ENCODE data around the gene TNXB.
"Not testable (repeated sequence)": the region's sequence is repeated elsewhere in the genome, so short reads cannot be mapped to it uniquely, and the experiment has no call there.

The TNXB gene

GRCh38 chr6:32147401-32148132 lies 38.4 kb upstream of the TNXB start:
- DNase-seq (ENCODE audit: low read depth): no peak
- no peak overlapping the region for H3K4me3 ChIP-seq (replicated peaks; ENCODE audit: low read depth, low read length)
- no peak for TF ChIP-seq CTCF (IDR thresholded peaks at IDR 0.05; ENCODE audit: low read length, missing control alignments)

GRCh38 chr6:32146687-32147086 lies 37.5 kb upstream of the TNXB start:
- no peak for DNase-seq (ENCODE audit: low read depth)
- no peak overlapping the region for H3K4me3 ChIP-seq (replicated peaks; ENCODE audit: low read depth, low read length)
- TF ChIP-seq CTCF (IDR thresholded peaks at IDR 0.05; ENCODE audit: low read length, missing control alignments): no peak

DNA sequence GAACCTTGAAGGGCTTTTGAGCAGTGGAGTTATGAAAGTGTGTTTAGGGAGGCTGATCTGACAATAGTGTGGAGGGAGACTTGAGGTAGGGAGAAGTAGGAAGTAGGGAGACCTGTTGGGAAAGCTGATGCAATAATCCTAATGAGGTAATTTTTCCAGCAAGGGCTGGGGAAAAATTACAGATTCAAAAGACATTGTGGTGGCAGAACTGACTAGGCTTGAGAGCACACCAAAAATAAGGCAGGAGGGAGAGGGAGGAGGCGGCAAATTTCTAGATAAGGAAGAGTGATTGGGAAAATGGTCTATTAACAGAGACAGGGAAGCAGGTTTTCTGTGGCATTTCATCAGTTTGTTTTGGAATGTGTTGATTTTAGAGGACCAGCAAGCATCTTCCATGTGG lies 37.1 kb upstream of the TNXB start:
- H3K4me3 ChIP-seq (replicated peaks; ENCODE audit: low read depth, low read length): no peak overlapping the region
- no peak for TF ChIP-seq CTCF (IDR thresholded peaks at IDR 0.05; ENCODE audit: low read length, missing control alignments)
- DNase-seq (ENCODE audit: low read depth): no peak

- DNase-seq (ENCODE audit: low read depth); H3K4me3 ChIP-seq (replicated peaks; ENCODE audit: low read depth, low read length): not testable (repeated sequence)
Observed at GRCh38 chr6:32144238-32144637, 35.1 kb upstream of the TNXB start.

DNA sequence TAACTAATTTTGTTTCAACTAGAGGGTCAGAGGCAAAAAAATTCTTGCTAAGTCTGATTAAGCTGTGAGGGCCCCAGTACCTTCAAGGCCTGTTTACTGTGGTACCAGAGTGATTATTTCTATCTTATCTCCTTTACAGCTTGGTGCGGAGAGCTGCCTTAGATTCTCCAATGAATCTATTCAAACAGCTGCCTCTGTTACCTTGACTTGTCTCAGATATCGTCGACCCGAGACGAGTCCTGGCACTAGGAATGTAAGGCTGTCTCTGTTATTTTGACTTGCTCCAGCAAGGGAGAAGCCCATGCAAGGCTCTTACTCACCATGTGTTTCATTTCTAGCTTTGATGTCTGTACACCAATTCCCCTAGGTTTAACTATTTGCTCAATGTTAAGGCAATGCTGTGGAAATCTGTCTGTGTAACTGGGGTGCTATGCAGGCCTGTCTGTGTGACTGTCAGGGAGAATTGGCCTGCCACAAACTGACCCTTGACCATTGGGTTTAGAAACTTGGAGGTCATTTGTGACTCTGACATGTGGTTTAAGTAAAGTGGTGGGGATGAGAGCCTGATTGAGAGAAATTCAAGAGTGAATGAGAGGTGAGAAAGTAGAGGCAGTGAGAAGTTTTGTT lies 31.4 kb upstream of the TNXB start:
- DNase-seq (ENCODE audit: low read depth): no peak
- TF ChIP-seq CTCF (IDR thresholded peaks at IDR 0.05; ENCODE audit: low read length, missing control alignments): no peak
- H3K4me3 ChIP-seq (replicated peaks; ENCODE audit: low read depth, low read length): no peak overlapping the region

DNA sequence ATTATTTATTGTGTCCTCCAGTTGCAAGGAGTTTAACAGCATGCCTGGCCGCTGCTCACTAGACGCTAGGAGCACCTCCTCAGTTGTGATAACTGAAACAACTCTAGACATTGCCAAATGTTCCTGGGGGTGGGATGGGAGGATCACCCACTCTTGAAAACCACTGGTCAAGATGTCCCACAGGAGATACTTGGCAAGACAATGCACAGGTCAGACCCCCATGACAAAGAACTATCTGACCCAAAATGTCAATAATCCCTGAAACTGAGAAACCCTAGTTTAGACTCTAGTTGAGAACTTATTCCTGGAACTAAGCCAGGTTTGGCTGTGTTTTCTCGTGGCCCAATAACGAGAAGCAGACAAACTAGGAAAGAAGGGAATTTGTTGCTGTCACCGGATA lies 30.5 kb upstream of the TNXB start:
- H3K4me3 ChIP-seq (replicated peaks; ENCODE audit: low read depth, low read length): no peak overlapping the region
- no peak for TF ChIP-seq CTCF (IDR thresholded peaks at IDR 0.05; ENCODE audit: low read length, missing control alignments)
- no peak for DNase-seq (ENCODE audit: low read depth)

- H3K4me3 ChIP-seq (replicated peaks; ENCODE audit: low read depth, low read length): no peak overlapping the region
- TF ChIP-seq CTCF (IDR thresholded peaks at IDR 0.05; ENCODE audit: low read length, missing control alignments): no peak
- no peak for DNase-seq (ENCODE audit: low read depth)
Observed at GRCh38 chr6:32137454-32137853, 28.3 kb upstream of the TNXB start.

Data from fibroblast of pulmonary artery (primary cell).